PC-3 (cell line): Measurements from ENCODE around the gene DCHS2.

ENCODE experiments used
- EZH2phosphoT487 ChIP-seq: fragments of 300-600 bp; sonication (generic); IDR thresholded peaks from 2 replicates; pipeline ENCODE4 v1.6.1; 2018; ENCODE audit warnings: mild to moderate bottlenecking, antibody characterized with exemption, low read length, borderline replicate concordance
- TF ChIP-seq, protein P1 (sequence below): fragments of 300-600 bp; sonication (generic); conservative IDR thresholded peaks from 2 replicates; pipeline ENCODE4 v1.5.1; 2017; ENCODE audit warnings: antibody characterized with exemption, low read depth, mild to moderate bottlenecking, low read length

DNA sequence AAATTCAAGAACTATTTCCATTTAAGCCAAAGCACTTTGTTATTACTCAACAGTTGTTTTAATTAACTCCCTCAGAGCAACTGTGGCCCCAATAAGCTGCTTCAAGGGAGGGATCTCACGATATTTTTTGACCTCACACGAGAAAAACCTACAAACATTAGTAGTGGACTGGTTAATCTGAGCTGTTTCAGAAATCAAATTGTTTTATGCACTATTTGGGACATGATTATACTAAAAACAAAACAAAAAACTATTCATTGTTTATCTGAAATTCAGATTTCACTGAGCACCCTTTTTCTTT lies 74.3 kb downstream of the DCHS2 start:
- TF ChIP-seq, protein P1, sequence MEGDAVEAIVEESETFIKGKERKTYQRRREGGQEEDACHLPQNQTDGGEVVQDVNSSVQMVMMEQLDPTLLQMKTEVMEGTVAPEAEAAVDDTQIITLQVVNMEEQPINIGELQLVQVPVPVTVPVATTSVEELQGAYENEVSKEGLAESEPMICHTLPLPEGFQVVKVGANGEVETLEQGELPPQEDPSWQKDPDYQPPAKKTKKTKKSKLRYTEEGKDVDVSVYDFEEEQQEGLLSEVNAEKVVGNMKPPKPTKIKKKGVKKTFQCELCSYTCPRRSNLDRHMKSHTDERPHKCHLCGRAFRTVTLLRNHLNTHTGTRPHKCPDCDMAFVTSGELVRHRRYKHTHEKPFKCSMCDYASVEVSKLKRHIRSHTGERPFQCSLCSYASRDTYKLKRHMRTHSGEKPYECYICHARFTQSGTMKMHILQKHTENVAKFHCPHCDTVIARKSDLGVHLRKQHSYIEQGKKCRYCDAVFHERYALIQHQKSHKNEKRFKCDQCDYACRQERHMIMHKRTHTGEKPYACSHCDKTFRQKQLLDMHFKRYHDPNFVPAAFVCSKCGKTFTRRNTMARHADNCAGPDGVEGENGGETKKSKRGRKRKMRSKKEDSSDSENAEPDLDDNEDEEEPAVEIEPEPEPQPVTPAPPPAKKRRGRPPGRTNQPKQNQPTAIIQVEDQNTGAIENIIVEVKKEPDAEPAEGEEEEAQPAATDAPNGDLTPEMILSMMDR = no peak
- no peak for TF ChIP-seq EZH2phosphoT487
